GM19324 (cell line): ENCODE data around the gene SPATC1L.

Source experiments
- ATAC-seq: cut with Tn5 transposase; IDR thresholded peaks from one replicate; pipeline ENCODE4 v1.9.1; 2021; ENCODE audit warnings: mild to moderate bottlenecking, moderate library complexity; ENCODE audit not compliant: unreplicated experiment, low FRiP score

Gene SPATC1L

DNA sequence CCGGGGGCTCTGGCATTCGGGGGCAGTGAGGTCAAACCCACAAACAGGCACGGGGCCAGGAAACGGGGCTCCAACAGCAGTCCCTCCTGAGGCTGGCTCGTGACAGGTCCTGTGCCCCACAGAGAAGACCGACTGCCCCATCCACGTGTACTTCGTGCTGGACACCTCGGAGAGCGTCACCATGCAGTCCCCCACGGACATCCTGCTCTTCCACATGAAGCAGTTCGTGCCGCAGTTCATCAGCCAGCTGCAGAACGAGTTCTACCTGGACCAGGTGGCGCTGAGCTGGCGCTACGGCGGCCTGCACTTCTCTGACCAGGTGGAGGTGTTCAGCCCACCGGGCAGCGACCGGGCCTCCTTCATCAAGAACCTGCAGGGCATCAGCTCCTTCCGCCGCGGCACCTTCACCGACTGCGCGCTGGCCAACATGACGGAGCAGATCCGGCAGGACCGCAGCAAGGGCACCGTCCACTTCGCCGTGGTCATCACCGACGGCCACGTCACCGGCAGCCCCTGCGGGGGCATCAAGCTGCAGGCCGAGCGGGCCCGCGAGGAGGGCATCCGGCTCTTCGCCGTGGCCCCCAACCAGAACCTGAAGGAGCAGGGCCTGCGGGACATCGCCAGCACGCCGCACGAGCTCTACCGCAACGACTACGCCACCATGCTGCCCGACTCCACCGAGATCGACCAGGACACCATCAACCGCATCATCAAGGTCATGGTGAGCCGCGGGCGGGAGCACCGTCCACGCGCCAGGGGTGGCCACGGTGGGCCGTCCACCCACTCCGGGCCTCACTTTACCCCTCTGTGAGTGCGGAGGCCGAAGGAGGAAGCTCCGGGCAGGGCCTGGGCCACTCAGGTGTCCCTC, 72.2 kb downstream of the SPATC1L start:
- no peak for ATAC-seq

DNA sequence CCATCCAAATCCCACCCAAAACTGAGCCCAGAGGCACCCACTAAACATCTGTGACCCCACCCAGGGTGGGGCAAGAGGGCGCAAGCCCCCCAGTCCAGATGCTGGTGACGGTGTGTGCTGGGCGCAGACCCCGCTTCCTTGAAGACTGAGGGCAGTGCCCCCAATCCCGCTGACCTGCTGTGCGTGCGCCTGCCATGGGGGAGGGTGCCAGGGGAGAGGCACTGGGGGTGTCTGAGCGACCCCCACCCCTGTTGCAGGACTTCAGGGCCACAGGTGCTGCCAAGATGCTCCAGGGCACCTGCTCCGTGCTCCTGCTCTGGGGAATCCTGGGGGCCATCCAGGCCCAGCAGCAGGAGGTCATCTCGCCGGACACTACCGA, 73.1 kb downstream of the SPATC1L start:
- no peak for ATAC-seq
